Brain microvascular endothelial cell (primary cell): ENCODE data around the gene HIVEP3.

Source experiments
- DNase-seq: peaks from one replicate; pipeline ENCODE4 v3.0.0-alpha.2; 2020
- H3K27ac ChIP-seq: fragments of 250-450 bp; sonication (Bioruptor Pico); 2 replicates; pipeline ENCODE4 v1.5.1; 2020; ENCODE audit warnings: mild to moderate bottlenecking, moderate library complexity
- H3K27me3 ChIP-seq: fragments of 250-450 bp; sonication (Bioruptor Pico); replicated peaks from 2 replicates; pipeline ENCODE4 v1.5.1; 2020; ENCODE audit warnings: mild to moderate bottlenecking
- H3K36me3 ChIP-seq: fragments of 250-450 bp; sonication (Bioruptor Pico); replicated peaks from 2 replicates; pipeline ENCODE4 v1.5.1; 2020; ENCODE audit warnings: mild to moderate bottlenecking
- H3K4me3 ChIP-seq: 2 replicates; pipeline ENCODE4 v1.5.1; 2011; ENCODE audit warnings: low read depth, mild to moderate bottlenecking, control low read depth, low read length, moderate library complexity
- in situ Hi-C: cut with HindIII; loops from 2 replicates; pipeline ENCODE4 v1.10.0; 2017; ENCODE audit warnings: low sequenced_read_pairs, low pct_ligation_motif_present
- TF ChIP-seq, protein P1 (sequence below): IDR thresholded peaks from 2 replicates; pipeline ENCODE4 v1.5.1; 2011; ENCODE audit warnings: low read depth, mild to moderate bottlenecking, moderate library complexity, low read length, control low read depth, inconsistent platforms; ENCODE audit errors: missing control alignments

Gene HIVEP3

DNA sequence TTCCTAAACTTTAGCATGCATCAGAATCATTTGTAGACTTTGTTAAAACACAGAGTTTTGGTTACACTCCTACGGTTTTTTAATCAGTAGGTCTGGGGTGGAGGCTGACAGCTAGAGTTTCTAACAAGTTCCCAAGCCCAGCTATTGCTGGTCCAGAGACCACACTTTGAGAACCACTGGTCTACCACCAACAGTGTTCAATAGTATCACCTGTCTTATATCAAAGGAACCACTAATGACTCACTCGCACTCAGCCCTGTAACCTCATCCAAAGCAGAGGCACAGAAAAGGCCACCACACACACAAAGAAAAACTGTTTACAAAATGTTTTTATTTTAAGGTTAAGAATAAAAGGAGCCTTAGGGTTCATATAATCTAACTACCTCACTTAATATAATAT is 68.7 kb downstream of the HIVEP3 start:
- in situ Hi-C loops = no loop called here
- Histone ChIP-seq H3K36me3 (no peaks in the 10 kb centered on the region), H3K27ac (no peak overlapping the region), H3K27me3 (no peaks in the 10 kb centered on the region), H3K4me3 (no peak overlapping the region)
- DNase-seq = no peak
- TF ChIP-seq, protein P1, sequence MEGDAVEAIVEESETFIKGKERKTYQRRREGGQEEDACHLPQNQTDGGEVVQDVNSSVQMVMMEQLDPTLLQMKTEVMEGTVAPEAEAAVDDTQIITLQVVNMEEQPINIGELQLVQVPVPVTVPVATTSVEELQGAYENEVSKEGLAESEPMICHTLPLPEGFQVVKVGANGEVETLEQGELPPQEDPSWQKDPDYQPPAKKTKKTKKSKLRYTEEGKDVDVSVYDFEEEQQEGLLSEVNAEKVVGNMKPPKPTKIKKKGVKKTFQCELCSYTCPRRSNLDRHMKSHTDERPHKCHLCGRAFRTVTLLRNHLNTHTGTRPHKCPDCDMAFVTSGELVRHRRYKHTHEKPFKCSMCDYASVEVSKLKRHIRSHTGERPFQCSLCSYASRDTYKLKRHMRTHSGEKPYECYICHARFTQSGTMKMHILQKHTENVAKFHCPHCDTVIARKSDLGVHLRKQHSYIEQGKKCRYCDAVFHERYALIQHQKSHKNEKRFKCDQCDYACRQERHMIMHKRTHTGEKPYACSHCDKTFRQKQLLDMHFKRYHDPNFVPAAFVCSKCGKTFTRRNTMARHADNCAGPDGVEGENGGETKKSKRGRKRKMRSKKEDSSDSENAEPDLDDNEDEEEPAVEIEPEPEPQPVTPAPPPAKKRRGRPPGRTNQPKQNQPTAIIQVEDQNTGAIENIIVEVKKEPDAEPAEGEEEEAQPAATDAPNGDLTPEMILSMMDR = no peak

DNA sequence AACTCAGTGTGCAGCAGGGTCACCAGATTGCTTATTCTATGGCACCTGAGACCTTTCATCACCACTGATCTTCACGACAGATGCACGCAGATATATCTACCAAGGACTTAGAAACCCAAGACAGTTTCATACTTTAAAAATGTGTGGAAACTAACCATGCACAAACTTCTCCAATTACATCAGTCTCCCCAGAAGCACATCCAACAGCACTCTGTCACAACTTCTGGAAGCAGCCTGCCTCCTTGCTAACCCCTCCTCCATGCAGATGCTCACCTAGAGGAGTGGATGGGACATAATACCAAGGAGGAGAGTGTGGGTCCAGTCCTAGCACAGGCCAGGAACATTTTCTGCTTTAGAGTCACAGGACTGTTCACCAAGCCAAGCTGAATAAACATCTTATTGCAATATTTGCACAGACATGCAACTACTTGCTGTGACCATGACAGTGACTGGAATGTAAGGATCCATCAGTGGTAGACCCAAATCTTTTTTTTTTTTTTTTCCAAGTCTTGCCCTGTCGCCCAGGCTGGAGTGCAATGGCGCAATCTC is 69.4 kb downstream of the HIVEP3 start:
- Histone ChIP-seq H3K36me3 (no peaks in the 10 kb centered on the region), H3K4me3 (no peak overlapping the region), H3K27ac (no peak overlapping the region), H3K27me3 (no peaks in the 10 kb centered on the region)
- TF ChIP-seq, protein P1 = no peak
- no peak for DNase-seq
- in situ Hi-C loops = no loop called here

DNA sequence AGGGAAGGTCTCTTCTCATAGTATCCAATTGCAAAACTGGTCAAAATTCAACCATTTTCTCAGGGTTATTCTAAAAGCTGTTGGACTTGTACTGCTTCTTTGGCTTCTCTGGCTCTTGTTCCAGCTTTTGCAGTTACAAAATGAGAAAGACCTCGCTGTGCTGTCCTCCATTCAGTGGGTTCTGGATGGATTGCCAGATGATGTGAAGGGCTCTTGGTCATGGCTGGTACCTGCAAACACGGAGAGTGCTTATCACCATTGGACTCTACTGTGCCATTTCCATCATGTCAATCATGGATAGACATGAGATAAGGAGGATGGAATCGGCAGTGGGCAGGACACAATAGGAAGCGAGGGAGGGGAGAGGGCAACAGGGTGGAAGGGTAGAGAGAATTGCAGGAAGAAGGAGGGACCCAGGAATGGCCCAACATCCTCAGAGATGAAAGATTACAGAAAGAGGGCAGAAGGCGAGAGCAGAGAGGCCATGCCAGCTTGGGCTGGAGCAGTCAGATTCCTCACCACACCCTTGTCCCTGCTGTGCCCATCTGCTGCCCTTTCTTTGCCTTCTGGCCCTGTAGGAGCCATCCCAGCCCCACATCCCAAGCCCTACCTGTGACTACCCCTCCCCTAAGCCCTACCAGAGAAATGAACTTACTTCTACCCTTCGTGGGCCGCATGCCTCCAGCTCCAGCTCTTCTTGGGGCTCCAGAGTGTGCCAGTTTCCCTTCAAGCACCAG is 70.3 kb downstream of the HIVEP3 start:
- no peak for DNase-seq
- TF ChIP-seq, protein P1 = no peak
- Histone ChIP-seq H3K36me3 (no peaks in the 10 kb centered on the region), H3K4me3 (no peak overlapping the region), H3K27me3 (no peaks in the 10 kb centered on the region), H3K27ac (no peak overlapping the region)
- in situ Hi-C loops = no loop called here

DNA sequence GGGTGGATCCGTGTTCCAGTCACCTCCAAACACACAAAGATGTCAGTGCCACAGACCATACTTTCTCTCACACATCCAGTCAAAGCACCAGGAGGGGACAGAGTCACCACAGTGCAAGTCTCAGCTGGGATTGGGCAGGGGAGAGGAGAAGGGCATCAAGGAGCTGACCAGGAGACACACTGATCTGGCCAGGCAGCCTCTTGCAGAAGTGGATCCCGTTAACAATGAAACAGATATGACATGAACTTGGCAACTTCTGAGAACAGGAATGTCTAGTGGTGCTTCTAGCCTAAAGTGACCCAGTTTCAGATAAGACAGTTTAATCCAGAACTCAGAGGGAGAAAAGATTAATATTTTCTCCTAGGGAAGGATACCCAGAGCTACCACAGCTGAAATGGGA is 71.0 kb downstream of the HIVEP3 start:
- no peak for DNase-seq
- Histone ChIP-seq H3K27ac (no peak overlapping the region), H3K27me3 (no peaks in the 10 kb centered on the region), H3K4me3 (no peak overlapping the region), H3K36me3 (no peaks in the 10 kb centered on the region)
- in situ Hi-C loops = no loop called here
- TF ChIP-seq, protein P1 = no peak

DNA sequence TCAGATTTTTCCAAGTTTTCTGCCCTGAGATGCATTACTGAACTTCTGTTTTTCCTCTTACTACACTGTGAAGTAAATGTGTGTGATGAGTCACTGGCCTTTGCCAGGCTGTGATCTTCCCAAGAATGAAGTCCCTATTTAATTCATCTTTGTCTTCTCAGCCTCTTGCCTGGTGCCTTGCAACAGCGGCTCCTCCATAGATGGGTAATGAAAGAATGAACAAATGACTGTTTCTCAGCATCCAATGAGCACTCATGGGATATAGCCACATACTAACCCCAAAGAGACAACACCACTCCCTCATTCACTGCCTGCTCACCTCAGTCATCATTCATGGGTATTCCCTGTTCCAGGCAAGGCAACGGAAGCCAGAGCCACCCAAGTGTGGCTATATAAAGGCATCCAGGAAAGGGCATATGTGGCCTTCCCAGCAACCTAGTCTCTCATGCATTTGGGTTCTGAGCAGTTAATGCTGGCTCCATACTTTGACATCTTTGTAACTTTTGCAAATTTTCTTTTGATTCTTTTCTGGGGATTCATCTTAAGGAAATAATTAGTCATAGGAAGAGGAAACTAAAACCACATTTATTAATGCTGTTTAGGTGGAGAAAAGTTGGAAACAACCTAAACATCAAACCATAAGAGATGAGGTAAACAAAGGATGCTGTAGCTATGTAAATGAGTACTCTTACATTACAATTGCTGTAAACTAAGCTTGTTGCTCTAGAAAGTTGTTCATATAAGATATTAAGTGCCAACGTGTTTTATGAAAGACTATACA is 71.9 kb downstream of the HIVEP3 start:
- no peak overlapping the region for H3K4me3 ChIP-seq
- in situ Hi-C loops = no loop called here
- no peaks in the 10 kb centered on the region for H3K36me3 ChIP-seq
- no peak for DNase-seq
- H3K27me3 ChIP-seq = no peaks in the 10 kb centered on the region
- TF ChIP-seq, protein P1 = no peak
- no peak overlapping the region for H3K27ac ChIP-seq
